NCI-H510A treated with DMSO at 0.1 percent for 48 hours (cell line): Measurements from ENCODE around the gene HDAC8.
"Not testable (repeated sequence)": the region's sequence is repeated elsewhere in the genome, so short reads cannot be mapped to it uniquely, and the experiment has no call there.

ENCODE experiments used
- DNase-seq: peaks from one replicate; lab custom pipeline; 2025; lab: John Stamatoyannopoulos, UW

HDAC8 gene

GRCh38 chrX:72532366-72532765 is 40.3 kb downstream of the HDAC8 start:
- DNase-seq, result no peak

- no peak for DNase-seq
Observed at GRCh38 chrX:72526534-72527508, 45.8 kb downstream of the HDAC8 start.

- DNase-seq, result no peak
Observed at GRCh38 chrX:72498782-72499181, 73.9 kb downstream of the HDAC8 start.

- DNase-seq, result no peak
Observed at GRCh38 chrX:72495046-72495445, 77.6 kb downstream of the HDAC8 start.

- no peak for DNase-seq
Observed at GRCh38 chrX:72492499-72492898, 80.1 kb downstream of the HDAC8 start.

- DNase-seq, result not testable (repeated sequence)
Observed at GRCh38 chrX:72490221-72490620, 82.4 kb downstream of the HDAC8 start.

- DNase-seq, result no peak
Observed at GRCh38 chrX:72487661-72488060, 85.0 kb downstream of the HDAC8 start.

- DNase-seq, result no peak
Observed at GRCh38 chrX:72479324-72480274, 93.0 kb downstream of the HDAC8 start.

- no peak for DNase-seq
Observed at GRCh38 chrX:72478853-72479252, 93.8 kb downstream of the HDAC8 start.

GRCh38 chrX:72478351-72478750 is 94.3 kb downstream of the HDAC8 start:
- no peak for DNase-seq

- no peak for DNase-seq
Observed at GRCh38 chrX:72477781-72478181, 94.9 kb downstream of the HDAC8 start.

- DNase-seq, result no peak
Observed at GRCh38 chrX:72477376-72477775, 95.3 kb downstream of the HDAC8 start.

- DNase-seq, result no peak
Observed at GRCh38 chrX:72475952-72476668, 96.5 kb downstream of the HDAC8 start.

GRCh38 chrX:72475338-72475737 is 97.3 kb downstream of the HDAC8 start:
- no peak for DNase-seq

- no peak for DNase-seq
Observed at GRCh38 chrX:72470532-72471223, 102.0 kb downstream of the HDAC8 start.

GRCh38 chrX:72470117-72470516 is 102.5 kb downstream of the HDAC8 start:
- no peak for DNase-seq

- DNase-seq, result no peak
Observed at GRCh38 chrX:72468607-72469006, 104.0 kb downstream of the HDAC8 start.

GRCh38 chrX:72467135-72467534 is 105.5 kb downstream of the HDAC8 start:
- no peak for DNase-seq

- no peak for DNase-seq
Observed at GRCh38 chrX:72466493-72466892, 106.2 kb downstream of the HDAC8 start.

- DNase-seq, result no peak
Observed at GRCh38 chrX:72465889-72466288, 106.8 kb downstream of the HDAC8 start.

GRCh38 chrX:72461766-72462165 is 110.9 kb downstream of the HDAC8 start:
- DNase-seq, result no peak
